RCC 7860 (cell line): ENCODE results near the gene AKR1E2.

Experiments used
- DNase-seq: peaks from one replicate; pipeline ENCODE4 v3.0.0-alpha.2; 2015; ENCODE audit warnings: low spot score
- FAIRE-seq: peaks from 2 replicates; lab custom pipeline; 2012; peaks lifted over from hg19 to GRCh38; lab: Jason Lieb, UNC

Gene AKR1E2

DNA sequence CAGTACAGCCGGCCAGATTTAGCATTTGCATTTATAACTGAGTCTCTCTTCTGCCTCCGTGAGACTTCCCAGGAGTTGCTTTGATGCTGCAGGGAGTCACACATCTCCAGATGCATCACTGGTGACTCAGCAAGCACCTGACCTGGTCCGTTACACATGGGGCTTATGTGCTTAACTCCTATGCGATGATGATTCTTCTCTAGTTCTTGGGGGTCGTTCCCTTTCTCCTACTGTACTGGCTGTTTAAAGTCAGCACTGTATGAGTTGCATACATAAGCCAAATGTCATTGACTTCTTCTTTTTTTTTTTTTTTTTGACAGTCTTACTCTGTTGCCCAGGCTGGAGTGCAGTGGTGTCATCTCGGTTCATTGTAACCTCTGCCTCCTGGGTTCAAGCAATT, 13.0 kb upstream of the AKR1E2 start:
- peak; percentile 97 for DNase-seq
- peak; percentile 93 for FAIRE-seq

DNA sequence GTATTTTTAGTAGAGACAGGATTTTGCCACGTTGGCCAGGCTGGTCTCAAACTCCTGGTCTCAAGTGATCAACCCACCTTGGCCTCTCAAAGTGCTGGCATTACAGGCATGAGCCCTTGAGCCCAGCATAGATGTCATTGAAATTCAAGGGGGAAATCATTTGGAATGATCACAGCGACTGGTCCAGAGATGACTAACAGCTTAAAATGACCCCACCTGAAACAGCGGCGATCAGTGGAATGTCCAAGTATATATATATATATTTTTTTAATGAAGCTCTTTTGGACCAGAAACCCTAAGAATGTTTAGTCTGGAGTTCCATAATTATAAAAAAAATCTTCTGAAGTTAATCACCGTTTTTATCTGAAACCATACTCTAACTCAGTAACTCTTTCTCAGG, 12.5 kb upstream of the AKR1E2 start:
- DNase-seq: peak; percentile 53
- FAIRE-seq: no peak

DNA sequence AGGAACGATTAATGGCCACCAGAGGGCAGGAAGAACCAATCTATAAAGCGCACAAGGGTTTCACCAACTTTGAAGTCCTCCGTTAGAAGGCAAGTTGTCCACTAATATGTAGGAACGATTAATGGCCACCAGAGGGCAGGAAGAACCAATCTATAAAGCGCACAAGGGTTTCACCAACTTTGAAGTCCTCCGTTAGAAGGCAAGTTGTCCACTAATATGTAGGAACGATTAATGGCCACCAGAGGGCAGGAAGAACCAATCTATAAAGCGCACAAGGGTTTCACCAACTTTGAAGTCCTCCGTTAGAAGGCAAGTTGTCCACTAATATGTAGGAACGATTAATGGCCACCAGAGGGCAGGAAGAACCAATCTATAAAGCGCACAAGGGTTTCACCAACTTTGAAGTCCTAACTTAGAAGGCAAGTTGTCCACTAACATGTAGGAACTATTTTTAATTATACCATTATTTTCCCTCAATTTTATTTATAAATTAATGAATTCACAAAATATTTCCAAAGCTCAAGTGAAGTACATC, 10.3 kb upstream of the AKR1E2 start:
- peak; percentile 78 for FAIRE-seq

DNA sequence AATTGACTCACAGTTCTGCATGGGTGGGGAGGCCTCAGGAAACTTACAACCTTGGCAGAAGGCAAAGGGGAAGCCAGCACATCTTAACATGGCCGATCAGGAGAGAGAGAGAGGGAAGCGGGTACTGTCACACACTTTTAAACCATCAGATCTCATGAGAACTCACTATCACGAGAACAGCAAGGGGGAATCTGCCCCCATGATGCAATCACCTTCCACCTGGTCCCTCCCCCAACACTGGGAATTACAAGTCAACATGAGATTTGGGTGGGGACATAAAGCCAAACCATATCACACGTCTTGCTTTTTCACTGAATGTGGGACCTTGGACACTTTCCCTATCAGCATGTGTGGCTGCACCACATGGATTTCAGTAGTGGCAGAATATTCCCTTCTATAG, 9.0 kb upstream of the AKR1E2 start:
- DNase-seq: no peak
- no peak for FAIRE-seq

More for the DNA sequence above, 10.3 kb upstream of the AKR1E2 start:
- peak; percentile 36 for DNase-seq

DNA sequence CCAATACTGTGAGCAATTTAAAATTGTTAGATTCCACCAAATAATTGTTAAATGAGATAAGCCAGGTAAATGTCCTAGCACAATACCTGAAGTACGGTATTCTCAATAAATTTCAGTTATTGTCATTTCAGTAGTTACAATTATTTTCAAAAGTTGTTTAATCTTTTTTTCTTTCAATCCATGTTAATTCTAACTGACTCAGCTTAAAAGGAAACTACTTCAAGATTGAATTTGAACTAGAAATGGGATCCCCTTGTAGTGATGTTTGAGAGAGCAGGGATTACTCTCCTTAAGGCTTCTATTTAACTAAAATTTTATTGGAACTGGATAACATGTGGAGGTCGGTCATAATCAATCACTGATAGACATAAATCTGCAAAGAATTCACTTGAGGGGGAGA, 6.9 kb upstream of the AKR1E2 start:
- FAIRE-seq (no peak), DNase-seq (no peak)

DNA sequence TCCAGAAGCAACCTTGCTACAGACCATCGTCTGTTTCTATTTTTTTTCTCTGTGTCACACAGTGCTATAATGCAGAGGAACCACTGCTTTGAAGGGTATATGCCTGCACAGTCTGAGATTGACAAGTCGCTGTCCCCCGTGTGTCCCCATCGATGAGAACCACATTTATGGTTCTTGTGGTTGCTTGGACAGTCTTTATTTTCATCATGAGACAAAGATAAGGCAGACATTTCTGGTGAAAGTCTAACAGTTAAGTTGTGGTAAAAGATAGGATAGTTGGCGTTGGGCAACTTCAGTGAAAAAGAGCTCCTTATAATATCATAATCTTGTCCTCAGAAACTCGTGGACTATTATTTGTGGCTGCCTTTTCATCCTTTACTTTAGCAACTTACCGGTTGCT, 6.3 kb upstream of the AKR1E2 start:
- no peak for DNase-seq
- FAIRE-seq: no peak

DNA sequence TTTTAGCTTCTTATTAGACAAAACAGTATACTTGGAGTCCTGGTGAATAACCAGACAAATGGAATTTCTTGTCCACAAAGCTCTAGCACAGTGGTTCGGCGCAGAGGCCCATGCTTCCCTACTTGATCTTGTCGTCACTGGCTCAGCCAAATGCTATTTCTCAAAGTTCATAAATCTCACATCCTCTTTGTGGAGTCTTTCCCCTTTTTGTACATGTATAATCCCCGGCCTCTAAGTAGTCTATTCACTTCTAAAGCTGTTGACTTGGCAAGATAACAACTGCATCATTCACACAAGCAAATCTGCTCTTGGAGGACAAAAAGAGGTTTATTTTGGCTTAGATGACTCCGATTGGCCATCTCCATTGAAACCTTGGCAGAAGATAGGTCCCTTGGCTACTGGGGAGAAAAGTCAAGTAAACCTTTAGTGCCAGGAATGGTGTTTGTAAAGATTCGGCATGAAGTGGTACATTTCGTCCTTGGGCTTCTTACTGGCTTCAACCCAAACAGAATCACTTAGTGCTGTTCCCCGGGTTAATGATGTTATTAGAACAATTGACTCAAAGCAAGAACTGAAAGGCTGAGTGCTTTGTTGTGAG, 5.1 kb upstream of the AKR1E2 start:
- no peak for FAIRE-seq
- DNase-seq: no peak

DNA sequence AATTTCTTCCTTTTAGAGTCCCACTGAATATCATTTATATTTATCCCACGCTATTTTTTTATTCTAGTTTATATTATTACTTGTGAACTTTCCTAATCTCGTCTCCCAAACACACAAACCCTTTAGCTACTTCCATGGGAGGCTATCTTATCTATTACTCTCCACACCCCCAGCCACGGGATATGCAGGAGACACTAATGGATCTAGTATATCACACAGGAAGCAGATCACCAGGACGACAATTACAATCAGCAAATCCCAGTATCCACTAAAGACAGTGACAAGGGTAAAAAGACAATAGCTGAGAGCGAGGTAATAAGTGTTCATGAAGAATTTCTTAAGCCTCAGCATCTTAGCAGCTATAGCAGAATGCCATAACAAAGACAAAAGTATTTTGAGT, 3.8 kb upstream of the AKR1E2 start:
- DNase-seq (no peak), FAIRE-seq (no peak)

DNA sequence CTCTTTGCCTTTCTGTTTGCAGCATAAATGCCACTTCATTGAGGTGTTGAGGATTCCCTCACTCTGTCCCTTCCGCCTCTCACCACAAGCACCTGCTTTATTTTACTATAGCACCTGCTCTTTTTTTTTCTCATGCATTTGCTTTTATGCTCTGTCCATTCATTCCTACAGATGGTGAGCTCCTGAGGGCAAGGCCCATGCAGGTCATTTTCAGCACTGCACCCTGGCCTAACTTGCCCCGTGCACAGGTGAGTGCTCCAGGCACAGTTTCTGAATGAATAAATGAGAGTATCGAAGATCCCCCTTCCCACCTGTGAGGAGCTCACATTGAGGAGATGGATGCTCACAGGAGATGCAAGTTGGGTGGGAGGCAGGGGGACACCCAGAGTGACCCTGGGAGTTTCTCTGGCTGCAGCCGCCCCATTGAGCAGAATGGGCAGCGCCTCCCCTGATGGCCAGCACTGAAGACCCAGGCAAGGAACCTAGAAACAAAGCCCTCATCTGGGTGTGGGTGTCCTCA, 1.2 kb upstream of the AKR1E2 start:
- DNase-seq: no peak
- FAIRE-seq: no peak

DNA sequence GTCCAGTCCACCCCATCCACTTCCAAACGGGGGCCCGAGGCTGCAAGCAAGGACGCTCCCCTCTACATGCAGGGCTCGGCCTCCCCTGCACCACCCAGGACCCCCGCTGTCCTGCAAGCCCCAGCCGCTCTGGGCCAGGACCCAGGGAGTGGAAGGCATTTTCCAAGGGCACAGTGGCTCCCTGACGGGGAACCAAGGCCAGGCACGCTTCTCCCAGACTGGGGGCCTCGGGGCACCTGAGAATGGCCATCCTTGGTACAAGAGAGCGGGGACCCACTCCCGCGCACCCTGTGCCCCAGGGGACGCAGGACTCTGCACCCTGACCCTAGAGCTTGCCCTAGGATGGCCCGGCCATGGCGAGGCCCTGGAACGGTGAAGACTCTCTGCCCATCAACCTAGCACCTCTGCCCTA, 545 bp upstream of the AKR1E2 start:
- no peak for DNase-seq
- no peak for FAIRE-seq

DNA sequence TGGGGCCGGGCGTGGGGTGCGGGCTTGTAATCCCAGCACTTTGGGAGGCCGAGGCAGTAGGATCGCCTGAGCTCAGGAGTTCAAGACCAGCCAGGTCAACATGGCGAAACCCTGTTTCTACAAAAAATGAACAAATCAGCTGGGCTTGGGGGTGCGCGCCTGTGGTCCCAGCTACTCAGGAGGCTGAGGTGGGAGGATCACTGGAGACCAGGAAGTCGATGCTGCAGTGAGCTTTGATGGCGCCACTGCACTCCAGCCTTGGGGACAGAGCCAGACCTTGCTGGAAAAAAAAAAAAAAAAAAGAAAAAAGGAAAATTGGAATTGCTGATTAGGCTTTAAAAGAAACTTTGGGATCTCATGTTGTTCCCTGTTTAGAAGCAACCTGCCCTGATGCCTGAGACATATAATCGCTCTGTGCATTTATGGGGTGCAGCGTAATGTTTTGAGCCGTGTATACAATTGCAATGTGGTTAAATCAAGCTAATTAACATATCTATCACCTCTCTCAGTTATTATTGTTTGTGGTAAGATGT, 851 bp downstream of the AKR1E2 start:
- DNase-seq (no peak), FAIRE-seq (no peak)

DNA sequence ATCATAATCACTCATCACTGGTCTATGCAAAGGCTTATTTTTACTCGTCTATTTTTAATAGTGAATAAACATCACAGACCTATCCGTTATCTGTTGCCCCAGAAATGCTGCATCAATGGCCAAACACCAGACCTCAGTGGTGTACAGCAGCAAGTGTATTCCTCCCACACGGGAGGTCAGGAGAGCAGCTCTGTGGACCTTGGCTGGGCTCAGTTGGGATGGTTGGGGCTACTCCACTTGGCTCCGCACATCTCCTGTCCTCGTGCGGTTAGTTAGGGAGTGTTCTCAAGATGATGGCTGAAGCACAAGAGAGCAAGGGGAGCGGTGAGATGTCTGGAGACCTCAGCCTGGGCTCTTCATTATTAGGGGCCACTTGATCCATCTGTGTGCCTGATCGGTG, 2.0 kb downstream of the AKR1E2 start:
- FAIRE-seq (no peak), DNase-seq (no peak)

DNA sequence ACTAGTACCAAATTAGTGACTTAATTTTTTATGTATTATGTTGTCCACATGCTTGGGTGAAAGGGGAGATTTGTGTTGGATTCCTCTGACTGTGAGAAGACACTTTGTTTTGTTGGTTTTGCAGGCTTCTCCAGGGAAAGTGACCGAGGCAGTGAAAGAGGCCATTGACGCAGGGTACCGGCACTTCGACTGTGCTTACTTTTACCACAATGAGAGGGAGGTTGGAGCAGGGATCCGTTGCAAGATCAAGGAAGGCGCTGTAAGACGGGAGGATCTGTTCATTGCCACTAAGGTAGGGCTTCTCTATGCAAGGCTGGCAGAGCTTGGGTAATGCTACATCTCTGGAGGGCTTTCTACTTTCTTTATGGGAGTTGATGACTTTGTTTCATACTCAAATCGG, 4.5 kb downstream of the AKR1E2 start:
- DNase-seq: no peak
- no peak for FAIRE-seq

DNA sequence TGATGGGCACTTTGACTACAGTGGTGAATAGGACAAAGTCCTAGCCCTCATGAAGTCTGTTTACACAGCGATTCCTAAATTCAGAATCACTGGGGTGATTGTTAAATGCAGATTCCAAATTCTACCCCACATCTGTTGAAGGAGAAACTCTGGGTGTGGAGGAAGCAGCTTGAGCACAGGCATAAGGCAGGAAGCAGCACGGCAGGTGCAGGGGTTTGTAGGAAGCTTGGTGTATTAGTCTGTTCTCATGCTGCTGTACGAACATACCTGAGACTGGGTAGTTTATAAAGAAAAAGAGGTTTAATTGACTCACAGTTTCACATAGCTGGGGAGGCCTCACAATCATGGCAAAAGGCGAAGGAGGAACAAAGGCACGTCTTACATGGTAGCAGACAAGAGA, 5.1 kb downstream of the AKR1E2 start:
- no peak for FAIRE-seq
- no peak for DNase-seq

DNA sequence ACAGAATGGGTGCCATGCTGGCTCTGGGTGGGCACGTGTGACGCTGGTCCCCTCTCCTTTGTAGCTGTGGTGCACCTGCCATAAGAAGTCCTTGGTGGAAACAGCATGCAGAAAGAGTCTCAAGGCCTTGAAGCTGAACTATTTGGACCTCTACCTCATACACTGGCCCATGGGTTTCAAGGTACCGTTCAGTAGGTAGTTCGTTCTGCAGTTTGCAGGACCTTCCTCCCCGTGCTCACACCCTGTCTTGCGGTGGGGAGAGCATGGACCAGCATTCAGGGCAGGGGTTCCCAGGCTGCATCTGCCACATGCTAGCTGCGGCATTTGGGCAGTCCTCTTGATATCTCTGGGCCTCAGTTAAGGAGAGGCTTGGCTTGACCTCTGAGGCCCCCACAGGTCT, 7.3 kb downstream of the AKR1E2 start:
- DNase-seq (no peak), FAIRE-seq (no peak)

DNA sequence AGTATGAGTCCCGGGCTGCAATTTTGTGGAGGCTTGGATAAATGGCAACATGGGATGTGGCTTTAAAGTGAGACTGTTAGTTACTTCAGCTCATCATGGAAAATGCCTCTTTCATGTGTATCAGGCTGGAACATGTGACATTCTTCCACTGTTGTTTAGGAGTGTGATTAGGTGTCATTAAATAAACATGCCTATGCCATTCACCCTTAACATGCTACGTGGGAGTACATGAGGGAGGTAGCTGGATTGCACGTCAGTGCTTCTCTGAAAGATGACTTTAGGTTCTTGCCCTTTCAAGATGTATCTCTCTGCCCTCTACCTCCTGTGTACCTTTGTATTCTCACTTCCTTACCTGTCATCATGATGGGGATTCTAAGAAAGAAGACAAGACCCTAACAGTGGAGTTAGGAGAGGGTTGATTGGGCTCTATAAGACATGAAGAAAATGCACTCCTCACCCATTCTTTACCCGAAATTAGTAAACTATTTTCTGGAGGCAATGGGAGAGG, 8.9 kb downstream of the AKR1E2 start:
- no peak for FAIRE-seq
- no peak for DNase-seq

DNA sequence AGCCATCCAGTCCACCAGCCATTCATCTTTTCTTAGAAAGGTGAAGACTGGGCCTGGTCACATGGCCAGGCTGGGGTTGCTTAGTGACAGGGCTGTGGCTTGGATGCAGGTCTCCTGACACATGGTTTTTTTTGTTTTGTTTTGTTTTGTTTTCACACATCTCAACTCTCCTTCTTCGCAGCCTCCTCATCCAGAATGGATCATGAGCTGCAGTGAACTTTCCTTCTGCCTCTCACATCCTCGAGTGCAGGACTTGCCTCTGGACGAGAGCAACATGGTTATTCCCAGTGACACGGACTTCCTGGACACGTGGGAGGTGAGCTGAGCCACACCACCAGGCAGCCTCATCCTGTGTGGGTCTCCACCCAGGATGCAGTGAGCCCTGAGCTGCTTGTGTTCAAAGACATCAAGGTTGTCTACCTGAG, 9.5 kb downstream of the AKR1E2 start:
- no peak for FAIRE-seq

DNA sequence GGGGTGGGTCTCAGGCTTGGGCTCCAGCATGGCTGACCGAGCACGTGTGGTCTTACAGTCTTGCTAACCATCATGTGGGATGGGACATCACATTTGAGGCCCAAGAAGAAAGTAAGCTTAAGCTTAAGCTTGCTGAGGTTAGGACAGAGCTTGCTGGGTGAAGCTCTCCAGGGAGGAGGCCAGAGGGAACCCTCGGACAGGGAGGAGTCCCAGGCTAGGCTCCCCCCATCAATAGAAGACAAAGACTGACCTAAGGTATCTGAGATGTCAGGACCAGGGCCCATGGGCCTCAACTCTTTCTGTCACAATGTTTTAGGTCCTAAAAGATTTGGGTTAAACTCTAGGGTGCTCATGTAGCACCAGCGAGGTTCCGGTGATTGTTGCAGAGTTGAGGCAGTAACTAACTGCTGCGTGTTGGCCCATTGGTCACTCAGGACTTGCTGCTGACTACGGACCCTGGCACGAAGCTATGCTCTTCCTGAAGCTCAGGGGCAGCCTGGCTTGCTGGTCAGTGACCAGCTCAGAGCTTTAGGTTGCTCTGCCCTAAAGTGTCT, 10.5 kb downstream of the AKR1E2 start:
- FAIRE-seq: no peak
- no peak for DNase-seq

More for the DNA sequence above, 9.5 kb downstream of the AKR1E2 start:
- no peak for DNase-seq

DNA sequence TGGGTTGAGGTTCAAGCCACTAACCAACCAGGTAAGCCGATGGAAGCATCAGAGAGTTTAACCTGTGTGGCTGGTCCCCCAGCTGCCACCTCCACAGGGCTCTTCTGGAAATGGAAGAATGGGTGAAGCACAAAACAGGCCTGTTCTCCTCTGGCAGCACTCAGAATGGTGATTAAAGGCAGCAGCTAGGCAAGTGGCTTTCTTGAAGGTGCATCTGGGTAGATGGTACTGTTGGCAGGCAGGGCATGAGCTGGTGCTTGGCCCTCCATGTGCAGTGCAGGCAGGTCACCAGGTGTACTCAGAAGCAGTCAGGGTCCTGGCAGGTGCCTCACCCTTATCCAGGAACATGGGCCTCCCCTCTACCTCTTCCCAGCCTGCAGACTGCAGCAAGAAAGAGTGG, 11.5 kb downstream of the AKR1E2 start:
- DNase-seq (no peak), FAIRE-seq (no peak)

DNA sequence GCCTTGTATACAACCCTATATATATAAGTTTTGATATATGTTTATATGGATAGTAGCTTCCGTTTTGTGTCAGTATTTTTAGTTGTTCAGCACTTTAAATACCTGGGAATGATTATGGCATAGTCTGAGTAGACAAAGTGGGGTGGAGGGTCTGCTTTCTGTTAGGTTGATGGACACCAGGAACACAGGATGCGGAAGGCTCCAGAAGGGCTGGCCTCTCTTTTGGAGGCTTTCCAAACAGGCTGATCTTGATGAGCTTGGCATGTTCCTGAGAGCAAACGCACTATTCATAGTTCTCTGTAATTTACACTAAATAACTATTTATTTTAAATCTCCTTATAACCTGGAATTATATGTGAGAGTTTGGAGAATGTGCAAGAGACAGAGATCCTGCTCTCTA, 12.7 kb downstream of the AKR1E2 start:
- no peak for DNase-seq
- no peak for FAIRE-seq

DNA sequence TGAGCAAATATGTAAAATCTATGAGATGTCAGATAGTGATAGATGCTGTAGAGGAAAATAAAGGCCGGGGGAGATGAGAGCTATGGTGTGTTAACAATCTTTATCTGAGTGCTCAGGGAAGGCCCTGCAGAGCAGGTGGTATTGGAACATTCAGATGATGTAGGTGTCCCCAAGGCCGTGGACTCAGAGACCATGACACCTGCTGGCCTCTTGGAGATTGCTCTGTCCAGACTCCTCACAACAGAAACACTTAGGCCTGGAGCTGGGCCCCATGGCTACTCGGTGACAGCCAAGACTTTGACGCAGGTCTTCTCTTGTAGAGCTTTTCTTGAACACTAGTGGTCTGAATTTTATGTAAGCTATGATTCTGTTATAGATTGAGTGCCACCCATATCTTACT, 13.3 kb downstream of the AKR1E2 start:
- no peak for DNase-seq
- no peak for FAIRE-seq

DNA sequence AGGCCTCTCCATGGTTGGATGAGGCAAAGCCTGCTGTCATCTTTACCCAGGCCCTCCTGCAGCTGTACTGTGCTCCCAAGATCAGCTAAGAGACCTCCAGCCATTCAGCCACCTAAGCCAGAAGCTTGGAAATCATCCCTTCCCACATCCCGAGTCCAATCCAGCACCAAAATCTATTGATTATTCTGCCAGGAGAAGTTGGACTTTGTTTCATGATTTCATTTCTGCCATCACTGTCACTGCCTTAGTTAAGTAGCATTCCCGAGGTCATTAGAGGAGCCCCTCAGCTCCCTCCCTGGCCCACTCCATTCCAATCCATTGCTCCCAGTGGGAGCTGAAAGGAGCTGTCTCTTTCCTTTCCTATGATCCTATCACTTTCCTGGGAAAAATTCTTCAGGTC, 14.1 kb downstream of the AKR1E2 start:
- no peak for DNase-seq
- no peak for FAIRE-seq
